ENCODE measurements around the gene ALKBH5.
A peak's percentile ranks its signal among the peaks of the same experiment; 100 is the strongest.

ALKBH5 gene

GRCh38 chr17:18158022-18158600, 25.5 kb upstream of the ALKBH5 start:
- H3K4me3 ChIP-seq (ENCODE audit: low read length in 2 of 2), result peak overlapping the region; percentile 51 to 59
- H3K36me3 ChIP-seq (ENCODE audit: control insufficient read depth in 2 of 2, insufficient read depth in 2 of 2, low read length in 2 of 2), result no peaks in the 10 kb centered on the region
- no peaks in the 10 kb centered on the region for H3K27me3 ChIP-seq (ENCODE audit: control insufficient read depth in 1 of 2, insufficient read depth in 2 of 2, low read length in 2 of 2)
- no peak overlapping the region for H3K27ac ChIP-seq (ENCODE audit: low read length)
- no peaks in the 10 kb centered on the region for H3K9me3 ChIP-seq (ENCODE audit: control insufficient read depth in 2 of 2, low read length in 2 of 2)
- H3K4me1 ChIP-seq (ENCODE audit: control insufficient read depth, insufficient read depth, low read length), result peaks cover 11% of the 10 kb centered on the region
- no peak overlapping the region for H3K9ac ChIP-seq (ENCODE audit: low read length in 2 of 2)

- no peak overlapping the region for H3K4me3 ChIP-seq (ENCODE audit: low read length in 2 of 2)
- no peak overlapping the region for H3K9ac ChIP-seq (ENCODE audit: low read length in 2 of 2)
- H3K36me3 ChIP-seq (ENCODE audit: control insufficient read depth in 2 of 2, insufficient read depth in 2 of 2, low read length in 2 of 2), result no peaks in the 10 kb centered on the region
- H3K27ac ChIP-seq (ENCODE audit: low read length), result no peak overlapping the region
- no peaks in the 10 kb centered on the region for H3K9me3 ChIP-seq (ENCODE audit: control insufficient read depth in 2 of 2, low read length in 2 of 2)
- H3K27me3 ChIP-seq (ENCODE audit: control insufficient read depth in 1 of 2, insufficient read depth in 2 of 2, low read length in 2 of 2), result no peaks in the 10 kb centered on the region
- H3K4me1 ChIP-seq (ENCODE audit: control insufficient read depth, insufficient read depth, low read length), result peaks cover 7% of the 10 kb centered on the region
These were observed 24.0 kb upstream of the ALKBH5 start for GRCh38 chr17:18159551-18160120.

- no peaks in the 10 kb centered on the region for H3K27me3 ChIP-seq (ENCODE audit: control insufficient read depth in 1 of 2, insufficient read depth in 2 of 2, low read length in 2 of 2)
- H3K4me1 ChIP-seq (ENCODE audit: control insufficient read depth, insufficient read depth, low read length), result peaks cover 7% of the 10 kb centered on the region
- H3K4me3 ChIP-seq (ENCODE audit: low read length in 2 of 2), result no peak overlapping the region
- H3K27ac ChIP-seq (ENCODE audit: low read length), result no peak overlapping the region
- H3K9me3 ChIP-seq (ENCODE audit: control insufficient read depth in 2 of 2, low read length in 2 of 2), result no peaks in the 10 kb centered on the region
- no peak overlapping the region for H3K9ac ChIP-seq (ENCODE audit: low read length in 2 of 2)
- H3K36me3 ChIP-seq (ENCODE audit: control insufficient read depth in 2 of 2, insufficient read depth in 2 of 2, low read length in 2 of 2), result no peaks in the 10 kb centered on the region
These were observed 23.3 kb upstream of the ALKBH5 start for GRCh38 chr17:18160128-18160856.

GRCh38 chr17:18161207-18162145, 22.2 kb upstream of the ALKBH5 start:
- Histone ChIP-seq H3K9ac (ENCODE audit: low read length in 2 of 2) (no peak overlapping the region), H3K9me3 (ENCODE audit: control insufficient read depth in 2 of 2, low read length in 2 of 2) (no peaks in the 10 kb centered on the region), H3K27ac (ENCODE audit: low read length) (no peak overlapping the region), H3K4me1 (ENCODE audit: control insufficient read depth, insufficient read depth, low read length) (peaks cover 7% of the 10 kb centered on the region), H3K36me3 (ENCODE audit: control insufficient read depth in 2 of 2, insufficient read depth in 2 of 2, low read length in 2 of 2) (no peaks in the 10 kb centered on the region), H3K27me3 (ENCODE audit: control insufficient read depth in 1 of 2, insufficient read depth in 2 of 2, low read length in 2 of 2) (no peaks in the 10 kb centered on the region), H3K4me3 (ENCODE audit: low read length in 2 of 2) (no peak overlapping the region)

GRCh38 chr17:18163547-18163946, 20.1 kb upstream of the ALKBH5 start:
- Histone ChIP-seq H3K36me3 (ENCODE audit: control insufficient read depth in 2 of 2, insufficient read depth in 2 of 2, low read length in 2 of 2) (no peaks in the 10 kb centered on the region), H3K9ac (ENCODE audit: low read length in 2 of 2) (no peak overlapping the region), H3K9me3 (ENCODE audit: control insufficient read depth in 2 of 2, low read length in 2 of 2) (no peaks in the 10 kb centered on the region), H3K4me1 (ENCODE audit: control insufficient read depth, insufficient read depth, low read length) (peaks cover 1% of the 10 kb centered on the region), H3K27ac (ENCODE audit: low read length) (no peak overlapping the region), H3K27me3 (ENCODE audit: control insufficient read depth in 1 of 2, insufficient read depth in 2 of 2, low read length in 2 of 2) (no peaks in the 10 kb centered on the region), H3K4me3 (ENCODE audit: low read length in 2 of 2) (no peak overlapping the region)

- H3K4me1 ChIP-seq (ENCODE audit: control insufficient read depth, insufficient read depth, low read length), result no peaks in the 10 kb centered on the region
- H3K27me3 ChIP-seq (ENCODE audit: control insufficient read depth in 1 of 2, insufficient read depth in 2 of 2, low read length in 2 of 2), result no peaks in the 10 kb centered on the region
- no peak overlapping the region for H3K4me3 ChIP-seq (ENCODE audit: low read length in 2 of 2)
- H3K27ac ChIP-seq (ENCODE audit: low read length), result no peak overlapping the region
- no peaks in the 10 kb centered on the region for H3K9me3 ChIP-seq (ENCODE audit: control insufficient read depth in 2 of 2, low read length in 2 of 2)
- H3K9ac ChIP-seq (ENCODE audit: low read length in 2 of 2), result no peak overlapping the region
- no peaks in the 10 kb centered on the region for H3K36me3 ChIP-seq (ENCODE audit: control insufficient read depth in 2 of 2, insufficient read depth in 2 of 2, low read length in 2 of 2)
These were observed 16.7 kb upstream of the ALKBH5 start for GRCh38 chr17:18166894-18167293.

- no peaks in the 10 kb centered on the region for H3K36me3 ChIP-seq (ENCODE audit: control insufficient read depth in 2 of 2, insufficient read depth in 2 of 2, low read length in 2 of 2)
- no peaks in the 10 kb centered on the region for H3K9me3 ChIP-seq (ENCODE audit: control insufficient read depth in 2 of 2, low read length in 2 of 2)
- no peaks in the 10 kb centered on the region for H3K27me3 ChIP-seq (ENCODE audit: control insufficient read depth in 1 of 2, insufficient read depth in 2 of 2, low read length in 2 of 2)
- H3K27ac ChIP-seq (ENCODE audit: low read length), result no peak overlapping the region
- H3K4me1 ChIP-seq (ENCODE audit: control insufficient read depth, insufficient read depth, low read length), result no peaks in the 10 kb centered on the region
- no peak overlapping the region for H3K4me3 ChIP-seq (ENCODE audit: low read length in 2 of 2)
- H3K9ac ChIP-seq (ENCODE audit: low read length in 2 of 2), result no peak overlapping the region
These were observed 16.2 kb upstream of the ALKBH5 start for GRCh38 chr17:18167421-18167820.

- Histone ChIP-seq H3K9ac (ENCODE audit: low read length in 2 of 2) (peak overlapping the region in 1 of 2 donors; percentile 48), H3K27ac (ENCODE audit: low read length) (no peak overlapping the region)
These were observed 10.9 kb upstream of the ALKBH5 start for GRCh38 chr17:18172531-18173278.

GRCh38 chr17:18173740-18174139, 9.9 kb upstream of the ALKBH5 start:
- Histone ChIP-seq H3K4me1 (ENCODE audit: control insufficient read depth, insufficient read depth, low read length) (no peaks in the 10 kb centered on the region), H3K36me3 (ENCODE audit: control insufficient read depth in 2 of 2, insufficient read depth in 2 of 2, low read length in 2 of 2) (no peaks in the 10 kb centered on the region), H3K27me3 (ENCODE audit: control insufficient read depth in 1 of 2, insufficient read depth in 2 of 2, low read length in 2 of 2) (no peaks in the 10 kb centered on the region), H3K27ac (ENCODE audit: low read length) (no peak overlapping the region), H3K9me3 (ENCODE audit: control insufficient read depth in 2 of 2, low read length in 2 of 2) (no peaks in the 10 kb centered on the region), H3K4me3 (ENCODE audit: low read length in 2 of 2) (no peak overlapping the region), H3K9ac (ENCODE audit: low read length in 2 of 2) (no peak overlapping the region)

More at GRCh38 chr17:18172531-18173278, 10.9 kb upstream of the ALKBH5 start:
- Histone ChIP-seq H3K27me3 (ENCODE audit: control insufficient read depth in 1 of 2, insufficient read depth in 2 of 2, low read length in 2 of 2) (no peaks in the 10 kb centered on the region), H3K9me3 (ENCODE audit: control insufficient read depth in 2 of 2, low read length in 2 of 2) (no peaks in the 10 kb centered on the region), H3K4me3 (ENCODE audit: low read length in 2 of 2) (no peak overlapping the region), H3K36me3 (ENCODE audit: control insufficient read depth in 2 of 2, insufficient read depth in 2 of 2, low read length in 2 of 2) (no peaks in the 10 kb centered on the region), H3K4me1 (ENCODE audit: control insufficient read depth, insufficient read depth, low read length) (no peaks in the 10 kb centered on the region)

- Histone ChIP-seq H3K4me3 (ENCODE audit: low read length in 2 of 2) (no peak overlapping the region), H3K27ac (ENCODE audit: low read length) (no peak overlapping the region), H3K9me3 (ENCODE audit: control insufficient read depth in 2 of 2, low read length in 2 of 2) (no peaks in the 10 kb centered on the region), H3K36me3 (ENCODE audit: control insufficient read depth in 2 of 2, insufficient read depth in 2 of 2, low read length in 2 of 2) (no peaks in the 10 kb centered on the region), H3K9ac (ENCODE audit: low read length in 2 of 2) (no peak overlapping the region), H3K4me1 (ENCODE audit: control insufficient read depth, insufficient read depth, low read length) (no peaks in the 10 kb centered on the region), H3K27me3 (ENCODE audit: control insufficient read depth in 1 of 2, insufficient read depth in 2 of 2, low read length in 2 of 2) (no peaks in the 10 kb centered on the region)
These were observed 7.5 kb upstream of the ALKBH5 start for GRCh38 chr17:18176176-18176575.
